Astrocyte (in vitro differentiated cells and primary cell): Measurements from ENCODE around the gene EPAS1. TPM values are rescaled to one million over a fixed set of nuclear protein-coding genes. Genes with fewer than 3 reads are reported as not detected.

Experiments used
- DNase-seq: peaks from one replicate; pipeline ENCODE4 v3.0.0-alpha.2; 2010; ENCODE audit warnings: low read depth
- FAIRE-seq: peaks from 2 replicates; lab custom pipeline; 2011; peaks lifted over from hg19 to GRCh38; lab: Jason Lieb, UNC
- H2AFZ ChIP-seq: 2 replicates; pipeline ENCODE4 v1.6.0; 2012; ENCODE audit warnings: low read depth, low read length, inconsistent platforms
- H3K27ac ChIP-seq: 2 replicates; pipeline ENCODE4 v1.5.1; 2011; ENCODE audit warnings: low read depth, low read length, inconsistent platforms
- H3K27me3 ChIP-seq: 2 replicates; pipeline ENCODE4 v1.6.0; 2011; ENCODE audit warnings: low read length, inconsistent platforms; ENCODE audit not compliant: insufficient read depth
- H3K36me3 ChIP-seq: 2 replicates; pipeline ENCODE4 v1.5.1; 2011; ENCODE audit warnings: low read length, inconsistent platforms; ENCODE audit not compliant: insufficient read depth
- H3K4me1 ChIP-seq: 2 replicates; pipeline ENCODE4 v1.5.1; 2011; ENCODE audit warnings: low read length, inconsistent platforms; ENCODE audit not compliant: insufficient read depth
- H3K4me2 ChIP-seq: 2 replicates; pipeline ENCODE4 v1.6.0; 2012; ENCODE audit warnings: low read length, inconsistent platforms
- H3K4me3 ChIP-seq: 2 replicates; pipeline ENCODE4 v1.5.1; 2011; ENCODE audit warnings: low read depth, mild to moderate bottlenecking, low read length, inconsistent platforms; ENCODE audit not compliant: insufficient read depth
- H3K79me2 ChIP-seq: 2 replicates; pipeline ENCODE4 v1.6.0; 2012; ENCODE audit warnings: mild to moderate bottlenecking, low read length, inconsistent platforms; ENCODE audit not compliant: insufficient read depth
- H3K9ac ChIP-seq: 2 replicates; pipeline ENCODE4 v1.6.0; 2012; ENCODE audit warnings: mild to moderate bottlenecking, low read length, inconsistent platforms
- H3K9me3 ChIP-seq: 2 replicates; pipeline ENCODE4 v1.5.1; 2012; ENCODE audit warnings: low read depth, mild to moderate bottlenecking, low read length, inconsistent platforms; ENCODE audit not compliant: insufficient read depth
- H4K20me1 ChIP-seq: 2 replicates; pipeline ENCODE4 v1.6.0; 2012; ENCODE audit warnings: low read length, inconsistent platforms; ENCODE audit not compliant: insufficient read depth
- H3K27ac Mint-ChIP-seq: one replicate; pipeline ENCODE4 v1.8.0; 2021; ENCODE audit warnings: mild to moderate bottlenecking, mixed read lengths; ENCODE audit not compliant: unreplicated experiment
- H3K27me3 Mint-ChIP-seq: one replicate; pipeline ENCODE4 v1.8.0; 2021; ENCODE audit warnings: low read depth, mixed read lengths; ENCODE audit not compliant: unreplicated experiment
- H3K36me3 Mint-ChIP-seq: one replicate; pipeline ENCODE4 v1.8.0; 2021; ENCODE audit warnings: low read depth, mixed read lengths; ENCODE audit not compliant: unreplicated experiment
- H3K4me1 Mint-ChIP-seq: one replicate; pipeline ENCODE4 v1.8.0; 2021; ENCODE audit warnings: low read depth, mixed read lengths; ENCODE audit not compliant: unreplicated experiment
- H3K4me3 Mint-ChIP-seq: one replicate; pipeline ENCODE4 v1.8.0; 2021; ENCODE audit warnings: mild to moderate bottlenecking, moderate library complexity, mixed read lengths; ENCODE audit not compliant: unreplicated experiment
- H3K9me3 Mint-ChIP-seq: one replicate; pipeline ENCODE4 v1.8.0; 2021; ENCODE audit warnings: mild to moderate bottlenecking, mixed read lengths; ENCODE audit not compliant: unreplicated experiment
- CTCF ChIP-seq: IDR thresholded peaks from 2 replicates; pipeline ENCODE4 v1.5.1; 2011; ENCODE audit warnings: low read depth, mild to moderate bottlenecking, inconsistent platforms, low read length, moderate library complexity; ENCODE audit not compliant: insufficient read depth
- EZH2 ChIP-seq: IDR thresholded peaks from 2 replicates; pipeline ENCODE4 v1.6.1; 2012; ENCODE audit warnings: mild to moderate bottlenecking, low read length, inconsistent platforms; ENCODE audit not compliant: insufficient read depth
- total RNA-seq: library from RNA; stranded (reverse); gene quantifications from 2 replicates; pipeline ENCODE4 v1.2.1, GENCODE V29; 2021

EPAS1 gene
- total RNA-seq, 1 donor from 2014 or later = 42.8 TPM

GRCh38 chr2:46407852-46408455 is 110.7 kb downstream of the EPAS1 start:
- Mint-ChIP-seq H3K4me3 (no peak overlapping the region), H3K36me3 (no peaks in the 10 kb centered on the region), H3K27ac (no peak overlapping the region), H3K9me3 (no peaks in the 10 kb centered on the region), H3K27me3 (peaks cover 33% of the 10 kb centered on the region), H3K4me1 (peaks cover 5% of the 10 kb centered on the region)
- H3K79me2 ChIP-seq = no peaks in the 10 kb centered on the region
- no peaks in the 10 kb centered on the region for H3K9me3 ChIP-seq
- H3K27me3 ChIP-seq = no peaks in the 10 kb centered on the region
- TF ChIP-seq EZH2 = no peak
- DNase-seq (no peak), FAIRE-seq (no peak)
- H3K4me3 ChIP-seq = no peak overlapping the region
- H3K4me1 ChIP-seq = peaks cover 8% of the 10 kb centered on the region
- no peaks in the 10 kb centered on the region for H4K20me1 ChIP-seq
- no peak overlapping the region for H3K27ac ChIP-seq
- no peak overlapping the region for H3K9ac ChIP-seq
- H2AFZ ChIP-seq = no peak overlapping the region
- H3K4me2 ChIP-seq = no peak overlapping the region
- H3K36me3 ChIP-seq = no peaks in the 10 kb centered on the region

- H3K36me3 Mint-ChIP-seq = peaks cover under 1% of the 10 kb centered on the region
- no peak for TF ChIP-seq CTCF
- no peak for TF ChIP-seq EZH2
- no peak overlapping the region for H3K4me2 ChIP-seq
- H3K27me3 ChIP-seq = no peaks in the 10 kb centered on the region
- H3K4me1 ChIP-seq = peaks cover 8% of the 10 kb centered on the region
- no peak for DNase-seq
- H3K36me3 ChIP-seq = no peaks in the 10 kb centered on the region
- H3K4me3 Mint-ChIP-seq = no peak overlapping the region
- peaks cover 5% of the 10 kb centered on the region for H3K4me1 Mint-ChIP-seq
- H3K27ac ChIP-seq = no peak overlapping the region
- no peak overlapping the region for H3K27ac Mint-ChIP-seq
- H3K4me3 ChIP-seq = no peak overlapping the region
- H4K20me1 ChIP-seq = no peaks in the 10 kb centered on the region
- no peaks in the 10 kb centered on the region for H3K79me2 ChIP-seq
- H3K27me3 Mint-ChIP-seq = peaks cover 30% of the 10 kb centered on the region
- no peak overlapping the region for H3K9ac ChIP-seq
- no peak for FAIRE-seq
- H3K9me3 ChIP-seq = no peaks in the 10 kb centered on the region
- no peaks in the 10 kb centered on the region for H3K9me3 Mint-ChIP-seq
- no peak overlapping the region for H2AFZ ChIP-seq
Measured at GRCh38 chr2:46409756-46410155, 112.5 kb downstream of the EPAS1 start.

GRCh38 chr2:46410273-46411244 is 113.4 kb downstream of the EPAS1 start:
- no peaks in the 10 kb centered on the region for H3K27me3 ChIP-seq
- no peak overlapping the region for H3K4me3 Mint-ChIP-seq
- H3K27me3 Mint-ChIP-seq = peaks cover 26% of the 10 kb centered on the region
- FAIRE-seq = no peak
- peaks cover 8% of the 10 kb centered on the region for H3K4me1 ChIP-seq
- no peak for DNase-seq
- H3K9ac ChIP-seq = no peak overlapping the region
- no peaks in the 10 kb centered on the region for H3K36me3 ChIP-seq
- H4K20me1 ChIP-seq = no peaks in the 10 kb centered on the region
- H3K27ac Mint-ChIP-seq = no peak overlapping the region
- H3K4me1 Mint-ChIP-seq = peaks cover 5% of the 10 kb centered on the region
- H3K27ac ChIP-seq = no peak overlapping the region
- no peak overlapping the region for H2AFZ ChIP-seq
- peaks cover 2% of the 10 kb centered on the region for H3K36me3 Mint-ChIP-seq
- no peak overlapping the region for H3K4me3 ChIP-seq
- TF ChIP-seq EZH2 (no peak), CTCF (no peak)
- no peaks in the 10 kb centered on the region for H3K79me2 ChIP-seq
- H3K9me3 ChIP-seq = no peaks in the 10 kb centered on the region
- no peaks in the 10 kb centered on the region for H3K9me3 Mint-ChIP-seq
- no peak overlapping the region for H3K4me2 ChIP-seq
